Measurements from ENCODE around the gene CEP76.

GRCh38 chr18:12668041-12668440 is 34.5 kb downstream of the CEP76 start:
- TF ChIP-seq EZH2 (IDR thresholded peaks at IDR 0.05; ENCODE audit: borderline replicate concordance, low read depth, low read length, poor library complexity, severe bottlenecking) (no peak), CTCF (conservative IDR thresholded peaks at IDR 0.05; ENCODE audit: low read depth, low read length) (no peak)
